GM23248 (cell line): Measurements from ENCODE around the gene PKIG.

Source experiments
- EZH2 ChIP-seq: fragments of 200-600 bp; sonication (generic); IDR thresholded peaks from 2 replicates; pipeline ENCODE4 v1.6.1; 2018; ENCODE audit warnings: antibody characterized with exemption, mild to moderate bottlenecking; ENCODE audit not compliant: insufficient read depth, poor library complexity, severe bottlenecking
- EZH2phosphoT487 ChIP-seq: fragments of 200-600 bp; sonication (generic); IDR thresholded peaks from 2 replicates; pipeline ENCODE4 v1.6.1; 2018; ENCODE audit warnings: antibody characterized with exemption, moderate library complexity, mild to moderate bottlenecking, low read depth; ENCODE audit not compliant: insufficient read depth

GRCh38 chr20:44637522-44638372, 55.4 kb downstream of the PKIG start:
- TF ChIP-seq EZH2phosphoT487 (no peak), EZH2 (no peak)
